NCI-H446 treated with DMSO at 0.1 percent for 48 hours (cell line): ENCODE measurements around the gene RPS4Y1.
A peak's percentile ranks its signal among the peaks of the same experiment; 100 is the strongest.

Experiments
- DNase-seq: peaks from one replicate; lab custom pipeline; 2025; lab: John Stamatoyannopoulos, UW

Gene RPS4Y1

DNA sequence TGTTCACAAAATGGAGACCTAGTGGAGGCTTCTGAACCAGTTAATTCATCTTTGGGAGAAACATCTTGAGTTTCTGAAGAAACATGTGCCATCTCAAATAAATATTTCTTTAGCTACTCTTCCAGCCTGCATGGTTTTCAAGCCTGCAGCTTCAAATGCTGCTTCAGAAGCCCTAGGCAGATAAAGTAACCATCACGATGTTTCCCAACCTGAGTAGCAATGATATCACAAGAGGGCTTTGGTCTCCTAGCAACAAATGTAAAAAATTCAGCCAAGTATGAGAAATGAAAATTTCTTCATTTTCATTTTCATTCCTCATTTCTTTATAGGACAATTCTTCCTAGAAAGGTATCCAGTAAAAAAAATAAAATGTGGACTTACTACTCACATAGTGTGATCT is 42.2 kb downstream of the RPS4Y1 start:
- DNase-seq, result no peak

DNA sequence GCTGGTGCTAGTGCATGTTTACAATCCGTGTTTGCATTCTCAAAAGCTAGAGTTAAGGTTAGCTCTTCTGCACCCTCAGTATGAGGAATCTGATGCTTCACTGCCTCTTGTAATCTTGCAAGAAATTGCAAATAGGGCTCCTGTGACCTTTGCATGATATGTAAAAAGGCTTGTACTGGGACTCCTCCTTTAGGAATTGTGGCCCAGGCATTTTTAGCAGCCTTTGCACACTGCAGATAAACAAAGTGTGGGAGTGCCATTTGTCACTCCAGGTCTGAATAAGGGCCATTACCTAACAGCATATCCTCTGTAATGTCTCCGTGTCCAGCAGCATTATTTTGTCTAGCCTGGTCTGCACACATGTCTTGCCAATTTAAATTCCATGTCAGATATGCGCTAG is 44.5 kb downstream of the RPS4Y1 start:
- no peak for DNase-seq

DNA sequence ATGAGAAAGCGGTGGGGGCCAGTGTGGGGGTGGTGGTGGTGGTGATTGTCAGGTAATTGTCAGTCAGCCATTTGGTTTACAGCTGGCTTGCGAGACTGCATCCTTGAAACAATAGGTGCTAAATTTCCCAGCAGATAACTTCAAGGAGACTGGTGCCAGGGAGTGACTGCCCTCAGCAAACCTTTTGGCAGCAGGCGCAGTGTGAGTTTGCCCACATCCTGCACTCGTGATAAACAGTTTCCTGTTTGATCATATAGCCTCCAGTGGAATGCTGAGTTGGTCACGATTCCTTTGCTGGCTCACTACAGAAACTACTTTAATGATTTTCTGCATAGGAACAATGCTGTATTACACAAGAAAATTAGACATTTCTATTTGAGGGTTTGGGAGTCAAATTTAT is 46.0 kb downstream of the RPS4Y1 start:
- DNase-seq, result no peak

DNA sequence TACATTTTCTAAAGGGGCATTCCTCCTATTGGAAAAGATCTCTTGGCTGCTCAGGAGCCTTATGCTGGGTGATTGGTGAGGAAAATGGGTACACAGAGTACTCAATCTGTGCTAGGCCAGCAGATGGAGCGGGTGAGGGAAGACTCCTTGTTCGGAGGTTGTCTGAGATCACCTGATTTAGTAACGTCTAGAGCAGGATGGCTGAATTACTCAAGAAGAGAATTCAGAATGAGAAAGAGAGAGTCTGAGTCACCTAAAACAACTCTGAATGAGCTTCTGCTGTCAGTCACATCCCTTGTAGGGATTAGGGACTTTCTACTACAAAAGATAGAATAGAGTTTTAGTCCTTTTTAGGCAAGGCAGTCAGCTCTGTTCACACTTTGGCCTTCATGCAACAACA is 46.6 kb downstream of the RPS4Y1 start:
- no peak for DNase-seq

- DNase-seq, result no peak
Measured at GRCh38 chrY:2893471-2893870, 52.1 kb downstream of the RPS4Y1 start.

- no peak for DNase-seq
Measured at GRCh38 chrY:2896050-2896449, 54.6 kb downstream of the RPS4Y1 start.

GRCh38 chrY:2907356-2907755 is 66.0 kb downstream of the RPS4Y1 start:
- no peak for DNase-seq

DNA sequence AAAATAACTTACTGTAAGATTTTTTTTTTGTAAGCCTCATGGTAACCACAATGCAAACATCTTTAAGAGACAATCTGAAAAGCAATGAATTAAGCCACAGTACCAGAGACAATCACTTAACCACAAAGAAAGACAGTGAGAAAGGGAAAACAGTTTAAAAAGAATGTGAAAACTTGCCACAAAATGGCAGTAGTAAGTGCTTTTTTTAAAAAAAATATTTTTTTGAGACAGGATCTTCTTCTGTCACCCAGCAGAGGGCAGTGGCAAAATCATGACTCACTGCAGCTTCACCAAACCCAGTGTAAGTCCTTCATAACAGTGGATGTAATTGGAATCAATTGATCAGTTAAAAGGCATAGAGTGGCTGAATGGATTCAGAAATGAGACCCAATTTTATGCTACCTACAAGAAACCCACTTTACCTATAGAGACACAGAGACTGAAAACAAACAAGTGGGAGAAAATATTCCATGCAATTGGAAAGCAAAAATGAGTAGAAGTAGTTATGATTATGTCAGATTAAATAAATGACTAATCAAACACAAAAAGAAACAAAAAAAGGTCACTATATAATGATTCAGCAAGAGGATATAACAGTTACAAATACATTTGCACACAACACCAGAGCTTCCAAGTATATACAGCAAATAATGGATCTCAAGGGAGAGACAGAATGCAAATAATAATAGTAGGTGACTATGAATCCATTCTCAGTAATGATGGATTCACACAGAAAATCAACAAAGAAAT is 71.8 kb downstream of the RPS4Y1 start:
- DNase-seq, result peak; percentile 0
